ENCODE data around the gene CD164. TPM values are rescaled to one million over a fixed set of nuclear protein-coding genes. Genes with fewer than 3 reads are reported as not detected.

The CD164 gene
- total and polyA plus RNA-seq, 12 donors, result 88.5 to 180 (median 130) TPM

GRCh38 chr6:109411034-109411433 is 28.8 kb upstream of the CD164 start:
- no peak overlapping the region for H3K27ac ChIP-seq
- H3K36me3 ChIP-seq, result no peaks in the 10 kb centered on the region
- no peak for ATAC-seq
- WGBS, 2 donors, result 90% methylated on average over 2 of the region's 2 CpGs
- no peak for TF ChIP-seq CTCF (IDR thresholded peaks at IDR 0.05)
- no peak overlapping the region for H3K4me3 ChIP-seq
- intact Hi-C loops (cut with DNase I), result no loop called here
- DNase-seq, result no peak
- H3K4me1 ChIP-seq, result no peaks in the 10 kb centered on the region
- no peaks in the 10 kb centered on the region for H3K27me3 ChIP-seq
- peaks cover 0 to 15% (median 0%) of the 10 kb centered on the region in 11 donors for H3K9me3 ChIP-seq

GRCh38 chr6:109406196-109406595 is 23.9 kb upstream of the CD164 start:
- no peaks in the 10 kb centered on the region for H3K9me3 ChIP-seq
- H3K27ac ChIP-seq, result no peak overlapping the region
- intact Hi-C loops (cut with DNase I), result no loop called here
- H3K4me3 ChIP-seq, result no peak overlapping the region
- no peaks in the 10 kb centered on the region for H3K4me1 ChIP-seq
- ATAC-seq (no peak), DNase-seq (no peak)
- no peaks in the 10 kb centered on the region for H3K27me3 ChIP-seq
- TF ChIP-seq CTCF (IDR thresholded peaks at IDR 0.05), result no peak
- 88 to 91% methylated on average over 4 of the region's 4 CpGs for WGBS, 2 donors
- H3K36me3 ChIP-seq, result no peaks in the 10 kb centered on the region

GRCh38 chr6:109397020-109397419 is 14.8 kb upstream of the CD164 start:
- DNase-seq, result no peak
- peak in 5 of 8 donors; percentile 30 to 59 (median 47) for ATAC-seq
- 76 to 79% methylated on average over 4 of the region's 4 CpGs for WGBS, 2 donors
- intact Hi-C loops (cut with DNase I), result loop anchor here in 1 of 10 donors (10.0 kb wide), 1 partner anchor 852 kb away; no protein-coding TSS in a partner anchor
- H3K27ac ChIP-seq, result no peak overlapping the region
- no peaks in the 10 kb centered on the region for H3K36me3 ChIP-seq
- no peaks in the 10 kb centered on the region for H3K9me3 ChIP-seq
- no peak overlapping the region for H3K4me3 ChIP-seq
- H3K27me3 ChIP-seq, result no peaks in the 10 kb centered on the region
- TF ChIP-seq CTCF (IDR thresholded peaks at IDR 0.05), result peak in 6 of 9 donors; percentile 23 to 53 (median 37)
- no peaks in the 10 kb centered on the region for H3K4me1 ChIP-seq

GRCh38 chr6:109396046-109396718 is 13.9 kb upstream of the CD164 start:
- no peaks in the 10 kb centered on the region for H3K27me3 ChIP-seq
- no peaks in the 10 kb centered on the region for H3K9me3 ChIP-seq
- no peak overlapping the region for H3K4me3 ChIP-seq
- DNase-seq (no peak), ATAC-seq (no peak)
- H3K4me1 ChIP-seq, result peaks cover 0 to 6% (median under 1%) of the 10 kb centered on the region in 9 donors
- no peak for TF ChIP-seq CTCF (IDR thresholded peaks at IDR 0.05)
- intact Hi-C loops (cut with DNase I), result loop anchor here in 1 of 10 donors (10.0 kb wide), 1 partner anchor 851 kb away; no protein-coding TSS in a partner anchor
- 93 to 95% methylated on average over 12 of the region's 12 CpGs for WGBS, 2 donors
- H3K36me3 ChIP-seq, result no peaks in the 10 kb centered on the region
- H3K27ac ChIP-seq, result no peak overlapping the region
